Nephron progenitor cell (in vitro differentiated cells): Measurements from ENCODE around the gene MOCOS.

Source experiments
- DNase-seq: peaks from one replicate; pipeline ENCODE4 v3.0.0; 2021
- H3K27ac Mint-ChIP-seq: 2 replicates; pipeline ENCODE4 v1.8.0; 2021; ENCODE audit warnings: mild to moderate bottlenecking, moderate library complexity, mixed read lengths
- H3K27me3 Mint-ChIP-seq: 2 replicates; pipeline ENCODE4 v1.8.0; 2021; ENCODE audit warnings: mild to moderate bottlenecking, low read depth, mixed read lengths; ENCODE audit not compliant: poor library complexity
- H3K36me3 Mint-ChIP-seq: 2 replicates; pipeline ENCODE4 v1.8.0; 2021; ENCODE audit warnings: low read depth, mixed read lengths
- H3K4me1 Mint-ChIP-seq: 2 replicates; pipeline ENCODE4 v1.8.0; 2021; ENCODE audit warnings: mixed read lengths
- H3K4me3 Mint-ChIP-seq: 2 replicates; pipeline ENCODE4 v1.8.0; 2021; ENCODE audit warnings: mild to moderate bottlenecking, moderate library complexity, mixed read lengths
- H3K9me3 Mint-ChIP-seq: 2 replicates; pipeline ENCODE4 v1.8.0; 2021; ENCODE audit warnings: mild to moderate bottlenecking, moderate library complexity, mixed read lengths
- CTCF ChIP-seq: fragments of 200-600 bp; sonication (generic); IDR thresholded peaks from 2 replicates; pipeline ENCODE4 v1.5.0; 2021; ENCODE audit warnings: antibody characterized with exemption

Gene MOCOS

GRCh38 chr18:36191711-36192110, 4.4 kb downstream of the MOCOS start:
- H3K27ac Mint-ChIP-seq = no peak overlapping the region

GRCh38 chr18:36194600-36195315, 7.5 kb downstream of the MOCOS start:
- peaks cover 22% of the 10 kb centered on the region for H3K27me3 Mint-ChIP-seq
- no peaks in the 10 kb centered on the region for H3K4me1 Mint-ChIP-seq
- no peak overlapping the region for H3K27ac Mint-ChIP-seq
- no peaks in the 10 kb centered on the region for H3K9me3 Mint-ChIP-seq
- DNase-seq = no peak
- no peak for TF ChIP-seq CTCF
- H3K4me3 Mint-ChIP-seq = no peak overlapping the region
- no peaks in the 10 kb centered on the region for H3K36me3 Mint-ChIP-seq

More at GRCh38 chr18:36191711-36192110, 4.4 kb downstream of the MOCOS start:
- Mint-ChIP-seq H3K27me3 (peaks cover 47% of the 10 kb centered on the region), H3K9me3 (no peaks in the 10 kb centered on the region), H3K4me1 (peaks cover 16% of the 10 kb centered on the region), H3K36me3 (no peaks in the 10 kb centered on the region), H3K4me3 (no peak overlapping the region)
- TF ChIP-seq CTCF = no peak
- DNase-seq = no peak

- Mint-ChIP-seq H3K4me3 (no peak overlapping the region), H3K27ac (no peak overlapping the region), H3K27me3 (peaks cover 20% of the 10 kb centered on the region), H3K4me1 (no peaks in the 10 kb centered on the region), H3K9me3 (no peaks in the 10 kb centered on the region), H3K36me3 (no peaks in the 10 kb centered on the region)
- TF ChIP-seq CTCF = no peak
- no peak for DNase-seq
These were observed 8.3 kb downstream of the MOCOS start for GRCh38 chr18:36195427-36196122.

GRCh38 chr18:36196238-36196995, 9.1 kb downstream of the MOCOS start:
- H3K27me3 Mint-ChIP-seq = peaks cover 14% of the 10 kb centered on the region
- no peak overlapping the region for H3K27ac Mint-ChIP-seq
- H3K9me3 Mint-ChIP-seq = no peaks in the 10 kb centered on the region
- no peaks in the 10 kb centered on the region for H3K36me3 Mint-ChIP-seq
- no peak for TF ChIP-seq CTCF
- no peak for DNase-seq
- H3K4me1 Mint-ChIP-seq = no peaks in the 10 kb centered on the region
- H3K4me3 Mint-ChIP-seq = no peak overlapping the region

- H3K27ac Mint-ChIP-seq = no peak overlapping the region
- no peak overlapping the region for H3K4me3 Mint-ChIP-seq
- no peak for DNase-seq
- peaks cover 13% of the 10 kb centered on the region for H3K27me3 Mint-ChIP-seq
- H3K4me1 Mint-ChIP-seq = no peaks in the 10 kb centered on the region
- no peaks in the 10 kb centered on the region for H3K36me3 Mint-ChIP-seq
- no peak for TF ChIP-seq CTCF
- no peaks in the 10 kb centered on the region for H3K9me3 Mint-ChIP-seq
These were observed 10.3 kb downstream of the MOCOS start for GRCh38 chr18:36197511-36198166.
